ENCODE data around the gene HSD3B2.
"Not testable (repeated sequence)": the region's sequence is repeated elsewhere in the genome, so short reads cannot be mapped to it uniquely, and the experiment has no call there.

HSD3B2 gene

DNA sequence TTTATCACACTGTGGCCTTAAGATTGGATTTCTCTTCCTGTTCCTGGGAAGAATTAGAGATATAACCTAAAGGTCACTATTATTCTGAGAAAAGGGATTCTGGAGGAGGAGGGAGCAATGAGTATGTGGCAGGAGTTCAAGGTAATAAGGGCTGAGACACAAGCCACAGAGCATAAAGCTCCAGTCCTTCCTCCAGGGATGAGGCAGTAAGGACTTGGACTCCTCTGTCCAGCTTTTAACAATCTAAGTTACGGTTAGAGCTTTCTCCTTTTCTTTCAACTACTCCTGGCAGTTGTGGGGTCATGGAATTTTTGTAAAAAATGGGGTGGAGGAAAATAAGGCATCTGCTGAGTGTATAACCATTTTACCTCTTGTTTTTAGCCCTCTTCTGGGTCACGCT is at the start of gene HSD3B2:
Gene HSD3B2, plus strand, starts transcription at position 201 of the 400 bp plus-strand sequence. CDS start 270 bp downstream, outside the sequence.
- no peak for DNase-seq

DNA sequence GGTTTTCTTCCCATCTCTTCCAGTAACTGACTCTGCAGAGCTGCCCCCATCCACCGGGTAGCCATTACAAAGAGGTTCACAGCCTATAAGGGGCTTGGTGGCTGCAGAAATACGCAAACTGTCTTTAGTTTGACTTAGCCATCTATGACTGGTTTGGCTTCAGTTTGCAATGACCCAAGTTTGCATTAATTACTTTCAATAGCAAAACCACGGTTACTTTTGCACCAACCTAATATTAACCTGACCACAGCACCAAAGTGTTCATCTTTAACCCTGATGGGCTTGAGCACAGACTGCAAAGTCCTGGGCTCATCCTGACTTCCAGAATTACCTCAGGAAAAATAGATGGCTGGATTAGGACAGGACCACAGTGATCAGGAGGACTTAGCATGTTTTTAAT is 48.5 kb upstream of the HSD3B2 start:
- no peak for DNase-seq

GRCh38 chr1:119367432-119368124 is 47.4 kb upstream of the HSD3B2 start:
- DNase-seq, result no peak

- DNase-seq, result no peak
Measured at GRCh38 chr1:119368554-119368953, 46.4 kb upstream of the HSD3B2 start, which contains the start of gene HAO2. HAO2 (plus strand) TSS chr1:119368785; CDS start chr1:119381086, 12,301 bp downstream.

DNA sequence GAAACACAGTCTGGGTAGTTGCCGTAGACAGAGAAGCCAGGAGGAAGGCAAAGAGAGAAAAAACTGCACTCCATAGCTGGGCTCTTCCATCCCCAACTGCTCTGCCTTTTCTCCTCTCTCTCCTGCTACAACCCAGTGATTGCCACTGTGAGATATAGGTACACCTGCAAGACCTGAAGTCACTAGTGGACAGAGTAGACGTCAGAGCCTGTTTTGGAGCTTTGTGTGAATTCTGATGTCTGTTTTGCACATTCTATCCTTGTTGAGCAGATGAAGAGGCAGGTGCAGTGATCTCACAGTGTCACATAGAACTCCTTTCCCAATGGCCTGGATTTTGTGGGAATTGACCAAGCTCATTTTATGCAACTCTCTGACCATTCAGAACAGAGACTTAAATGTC is 44.2 kb upstream of the HSD3B2 start:
- no peak for DNase-seq

GRCh38 chr1:119371815-119372214 is 43.1 kb upstream of the HSD3B2 start:
- no peak for DNase-seq

DNA sequence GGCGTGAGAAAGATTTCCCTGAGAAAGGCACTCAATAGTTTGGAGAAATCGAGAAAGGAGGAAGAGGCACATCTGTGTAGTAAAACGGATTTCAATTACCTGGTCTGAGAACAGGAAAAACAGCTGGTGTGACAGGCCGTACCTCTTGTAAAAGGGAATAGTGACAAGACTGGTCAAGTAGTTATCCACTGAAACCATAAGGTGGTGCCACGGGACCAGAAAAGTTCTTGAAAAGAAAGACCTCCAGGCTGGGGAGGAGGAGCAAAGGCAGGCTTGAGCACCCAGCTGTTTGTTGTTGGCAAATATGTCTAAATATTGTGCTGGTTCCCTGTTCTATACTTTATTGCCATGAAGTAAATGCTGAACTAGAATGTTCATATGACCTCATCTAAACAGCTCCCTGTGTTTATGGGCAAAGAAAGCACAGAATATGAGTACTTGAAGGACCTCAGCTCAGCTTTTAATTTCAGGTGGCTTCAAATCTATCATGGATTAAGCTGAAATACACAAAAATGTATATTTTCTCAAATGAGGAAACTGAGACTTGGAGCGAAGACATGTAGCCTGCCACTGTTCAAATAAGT is 42.4 kb upstream of the HSD3B2 start:
- no peak for DNase-seq

DNA sequence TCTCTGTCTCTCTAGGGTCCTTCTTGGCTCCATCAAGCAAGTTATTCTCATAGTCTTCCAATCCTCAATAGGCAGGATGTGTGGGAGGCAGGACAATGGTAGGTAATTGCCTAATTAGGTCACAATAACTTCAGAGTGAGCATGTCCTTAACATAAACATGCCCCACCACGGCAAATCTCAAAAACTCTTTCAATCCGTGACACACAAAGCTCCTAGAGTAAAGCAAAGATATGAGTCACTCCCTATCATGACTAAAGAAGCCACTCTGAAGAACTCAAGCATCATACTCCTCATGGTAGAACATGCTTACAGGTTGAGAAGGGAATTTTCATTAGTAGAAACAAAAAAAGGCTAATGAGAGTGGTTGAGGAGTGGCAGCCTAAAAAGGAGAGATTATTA is 41.5 kb upstream of the HSD3B2 start:
- no peak for DNase-seq

DNA sequence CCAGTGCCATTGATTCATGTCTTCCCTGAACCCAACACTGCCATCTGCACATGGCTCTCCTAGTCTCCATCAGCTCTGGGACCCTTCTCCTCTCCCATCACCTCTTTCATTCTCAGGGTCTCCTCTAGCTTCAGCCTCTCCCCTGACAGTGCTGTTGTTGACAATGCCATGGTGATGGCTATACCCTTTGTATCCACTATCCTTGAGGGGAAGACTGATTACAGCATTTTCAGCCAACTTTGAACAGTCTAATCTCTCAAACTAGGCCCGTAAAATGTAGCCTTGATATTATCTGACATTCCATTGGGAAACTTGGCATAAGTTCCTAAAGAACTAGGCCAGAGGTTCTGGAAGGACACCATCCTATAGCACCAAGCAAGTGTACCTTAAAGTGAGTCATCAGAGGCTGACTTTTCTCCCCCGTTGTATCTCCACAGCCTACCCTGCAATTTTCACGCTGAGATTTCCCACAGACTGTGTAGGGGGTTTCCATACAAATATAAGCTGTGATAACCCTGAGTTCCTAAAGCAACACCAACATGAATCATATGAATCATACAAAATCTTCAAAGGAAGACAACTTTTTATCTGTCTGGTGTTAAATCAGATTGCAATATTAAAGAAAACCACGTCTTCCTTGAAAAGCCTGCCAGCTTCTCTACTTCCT is 40.6 kb upstream of the HSD3B2 start:
- DNase-seq, result no peak

DNA sequence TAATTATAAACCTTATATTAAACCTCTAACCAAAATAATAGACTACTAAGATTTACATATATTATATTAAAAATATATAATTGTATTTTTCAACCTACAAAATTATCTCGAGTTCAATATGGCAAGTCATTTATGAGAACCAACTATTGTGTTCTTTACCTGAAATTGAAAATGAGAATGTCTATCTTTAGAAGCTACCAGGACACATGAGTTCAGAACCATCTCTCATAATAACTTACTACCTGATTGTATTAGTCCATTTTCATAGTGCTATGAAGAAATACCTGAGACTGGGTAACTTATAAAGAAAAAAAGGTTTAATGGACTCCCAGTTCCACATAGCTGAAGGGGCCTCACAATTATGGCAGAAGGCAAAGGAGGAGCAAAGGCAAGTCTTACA is 39.6 kb upstream of the HSD3B2 start:
- DNase-seq, result no peak

DNA sequence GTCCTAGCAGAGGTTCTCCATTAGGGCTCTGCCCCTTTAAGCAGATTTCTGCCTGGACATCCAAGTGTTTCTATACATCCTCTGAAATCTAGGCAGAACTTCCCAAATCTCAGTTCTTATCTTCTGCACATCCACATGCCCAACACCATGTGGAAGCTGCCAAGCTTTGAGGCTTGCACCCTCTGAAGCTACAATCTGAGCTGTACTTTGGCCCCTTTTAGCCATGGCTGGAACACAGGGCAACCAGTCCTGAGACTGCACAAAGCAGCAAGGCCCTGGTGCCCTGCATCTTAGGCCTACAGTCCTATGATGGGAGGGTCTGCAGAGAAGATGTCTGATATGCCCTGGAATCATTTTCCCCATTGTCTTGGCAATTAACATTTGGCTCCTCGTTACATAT is 38.4 kb upstream of the HSD3B2 start:
- no peak for DNase-seq

- DNase-seq, result not testable (repeated sequence)
Measured at GRCh38 chr1:119377594-119377993, 37.4 kb upstream of the HSD3B2 start.

- no peak for DNase-seq
Measured at GRCh38 chr1:119379117-119379516, 35.8 kb upstream of the HSD3B2 start.

GRCh38 chr1:119380304-119380703 is 34.6 kb upstream of the HSD3B2 start:
- DNase-seq, result no peak

DNA sequence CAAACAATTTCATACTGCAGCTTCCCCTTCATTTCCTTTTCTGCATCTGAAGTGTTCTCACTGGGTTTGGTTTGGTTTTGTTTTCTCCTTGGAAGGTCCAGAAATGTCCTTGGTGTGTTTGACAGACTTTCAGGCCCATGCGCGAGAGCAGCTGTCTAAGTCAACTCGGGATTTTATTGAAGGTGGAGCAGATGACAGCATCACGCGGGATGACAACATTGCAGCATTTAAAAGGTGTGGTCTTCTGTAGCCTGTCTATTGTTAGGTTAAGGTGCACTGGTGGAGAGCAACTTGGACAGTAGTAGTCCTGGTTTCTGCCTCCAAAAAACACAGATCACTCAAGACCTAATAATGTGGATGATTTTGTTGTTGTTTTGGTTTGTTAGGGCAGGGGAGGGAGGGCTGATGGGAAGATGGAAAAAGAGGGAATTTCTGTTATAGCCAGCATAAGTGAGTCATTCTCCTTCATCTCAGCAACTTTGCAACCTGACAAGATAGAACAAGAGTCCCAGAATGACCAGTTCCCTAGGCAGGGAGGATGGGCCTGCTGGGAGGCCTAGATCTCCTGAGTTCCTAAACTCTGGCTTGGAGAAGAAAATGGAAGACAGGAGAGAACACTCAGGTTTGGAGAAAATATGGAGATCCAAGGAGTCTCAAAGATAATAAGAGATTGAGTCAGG is 33.8 kb upstream of the HSD3B2 start:
- no peak for DNase-seq

DNA sequence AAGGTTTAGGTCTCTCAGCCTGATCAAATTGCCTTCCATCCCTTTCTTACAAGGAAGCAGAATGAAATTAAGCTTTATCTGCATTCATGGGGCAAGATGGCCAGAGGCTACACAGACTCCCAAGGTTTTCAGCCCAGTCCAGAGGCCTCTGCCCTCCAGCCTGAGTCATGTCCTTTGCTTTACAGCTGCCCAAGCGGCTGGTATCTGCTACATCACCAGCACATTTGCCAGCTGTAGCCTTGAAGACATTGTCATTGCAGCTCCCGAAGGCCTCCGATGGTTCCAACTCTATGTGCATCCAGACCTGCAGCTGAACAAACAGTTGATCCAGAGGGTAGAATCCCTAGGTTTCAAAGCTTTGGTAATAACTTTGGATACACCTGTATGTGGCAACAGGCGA is 30.4 kb upstream of the HSD3B2 start:
- DNase-seq, result no peak

DNA sequence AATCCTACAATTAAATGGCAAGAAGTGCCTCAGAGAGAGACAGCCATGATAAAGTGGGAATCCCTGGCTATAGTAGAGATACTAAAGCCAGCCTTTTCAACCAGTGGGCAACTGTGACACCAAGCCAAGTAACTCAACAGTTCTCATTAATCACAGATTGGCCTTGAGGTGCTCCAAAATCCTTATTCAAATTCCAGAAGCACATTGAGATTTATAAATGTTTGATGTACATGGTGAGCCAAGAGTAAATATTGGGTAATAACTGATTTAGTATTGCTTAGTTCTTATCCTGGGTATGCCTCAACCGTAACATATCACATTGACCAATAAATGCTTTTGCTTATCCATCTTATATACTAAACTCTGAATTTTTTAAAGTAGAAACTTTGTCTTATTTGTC is 29.3 kb upstream of the HSD3B2 start:
- DNase-seq, result no peak

- DNase-seq, result no peak
Measured at GRCh38 chr1:119387858-119388257, 27.1 kb upstream of the HSD3B2 start.

DNA sequence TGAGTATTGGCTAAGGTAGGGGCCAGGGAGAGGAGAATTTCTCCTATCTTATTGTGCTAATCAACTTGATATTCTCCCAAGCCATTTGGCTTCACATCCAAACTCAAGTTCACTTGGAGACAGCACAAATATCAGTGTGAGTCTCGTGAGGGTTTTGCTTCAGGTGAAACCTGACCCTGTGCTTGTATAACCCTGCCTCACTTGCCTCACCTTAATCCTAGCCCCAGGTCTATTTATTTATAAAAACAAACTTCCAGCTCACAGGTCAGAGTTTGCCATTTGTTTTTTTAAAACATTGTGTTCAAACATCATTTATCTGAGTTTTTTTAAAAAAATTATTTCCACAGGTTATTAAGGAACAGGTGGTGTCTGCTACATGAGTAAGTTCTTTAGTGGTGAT is 26.5 kb upstream of the HSD3B2 start:
- DNase-seq, result no peak

- no peak for DNase-seq
Measured at GRCh38 chr1:119390526-119390925, 24.4 kb upstream of the HSD3B2 start.

- no peak for DNase-seq
Measured at GRCh38 chr1:119391749-119392148, 23.2 kb upstream of the HSD3B2 start.

GRCh38 chr1:119394085-119394484 is 20.9 kb upstream of the HSD3B2 start:
- DNase-seq, result no peak

DNA sequence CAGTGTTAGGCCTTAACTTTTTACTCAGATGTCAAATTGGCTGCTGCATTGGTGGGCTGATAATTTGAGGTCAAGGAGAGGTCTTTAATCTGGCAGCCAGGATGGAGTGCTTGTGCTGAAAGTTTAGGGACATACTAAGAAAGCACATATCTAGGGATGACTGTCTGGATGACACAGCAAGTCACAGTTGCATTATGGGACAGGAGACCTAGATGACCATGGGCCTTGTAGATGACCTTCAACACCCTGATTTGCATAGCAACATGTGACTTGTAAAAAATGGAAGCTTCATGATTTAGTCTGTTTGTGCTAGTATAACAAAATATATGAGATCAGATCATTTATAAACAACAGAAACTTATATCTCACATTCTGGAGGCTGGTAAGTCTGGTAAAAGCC is 18.0 kb upstream of the HSD3B2 start:
- DNase-seq, result no peak

DNA sequence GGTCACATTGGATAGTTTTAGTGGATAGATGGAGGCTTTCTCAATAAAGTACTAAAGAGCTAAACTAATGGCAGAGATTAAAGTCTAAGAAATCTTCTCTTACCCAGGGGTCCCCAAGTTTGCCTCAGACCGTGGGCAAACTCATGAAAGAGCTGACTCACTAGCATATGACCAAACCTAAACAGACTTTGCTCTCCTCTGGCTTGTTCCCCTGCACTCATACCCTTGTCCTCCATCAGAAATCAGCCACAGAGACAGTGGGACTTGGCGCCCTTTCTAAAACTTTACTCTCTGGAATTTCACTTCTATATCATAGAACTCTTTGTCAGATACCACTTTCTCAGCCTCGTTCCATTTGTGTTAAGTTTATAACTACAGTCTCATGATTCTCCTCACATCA is 17.0 kb upstream of the HSD3B2 start:
- DNase-seq, result no peak

Data from activated CD4-positive, alpha-beta T cell treated with anti-CD3 and anti-CD28 coated beads, Interleukin-2, amount 50 U/mL, for 4 hours (primary cell).